Measurements from ENCODE around the gene FBXL13. TPM values are rescaled to one million over a fixed set of nuclear protein-coding genes. Genes with fewer than 3 reads are reported as not detected.

Gene FBXL13
- total RNA-seq, 1 experiment from 2014 or later = 0.35 TPM

DNA sequence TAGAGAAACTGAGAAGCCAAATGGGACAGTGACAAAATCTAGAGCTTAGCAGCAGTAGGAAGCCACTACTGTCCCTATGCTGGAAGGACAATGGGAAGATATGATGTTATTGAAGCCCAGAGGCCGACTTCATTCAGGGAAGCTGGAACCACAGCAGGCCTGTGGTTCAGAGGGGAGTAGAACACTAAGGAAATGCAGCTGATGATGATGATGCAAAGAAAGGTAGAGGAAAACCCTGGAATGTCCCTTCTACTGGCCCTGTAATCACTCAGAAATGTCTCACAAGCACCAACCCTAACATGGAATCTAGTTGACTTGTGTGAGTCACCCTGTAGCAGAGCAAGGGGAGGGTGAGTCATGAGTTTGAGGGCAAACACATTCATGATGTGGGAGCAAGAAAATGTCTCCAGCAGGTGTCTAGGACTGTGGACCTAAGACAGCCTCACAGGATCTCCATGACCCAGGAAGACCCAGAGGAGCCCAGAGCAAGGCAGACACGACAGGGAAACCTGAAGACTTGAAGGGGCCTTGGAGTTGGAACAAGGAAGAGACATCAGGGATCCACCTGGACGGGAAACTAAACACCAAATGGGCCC lies 198.8 kb downstream of the FBXL13 start:
- DNase-seq (ENCODE audit: unreplicated experiment) = peak; percentile 97
- Mint-ChIP-seq H3K27me3 (ENCODE audit: insufficient read depth, unreplicated experiment) (no peaks in the 10 kb centered on the region), H3K27ac (ENCODE audit: low read depth, unreplicated experiment) (peak overlapping the region; percentile 96), H3K4me1 (ENCODE audit: insufficient read depth, unreplicated experiment) (peaks cover 49% of the 10 kb centered on the region), H3K36me3 (ENCODE audit: insufficient read depth, unreplicated experiment) (no peaks in the 10 kb centered on the region), H3K9me3 (ENCODE audit: unreplicated experiment) (peaks cover 8% of the 10 kb centered on the region), H3K4me3 (ENCODE audit: unreplicated experiment) (no peak overlapping the region)
- ChIA-PET CTCF (interaction anchor here (0.6 to 1.0 kb wide), 3 partner anchors 9 to 1284 kb away, joined by 3 to 4 read pairs (median 3); no protein-coding TSS in a partner anchor), POLR2A (interaction anchor here (0.6 to 2.1 kb wide), 6 partner anchors 9 to 199 kb away, joined by 3 to 9 read pairs (median 3); partner anchors contain the start of genes ARMC10, FAM185A and FBXL13)
- no TSS peak for BruUV-seq (replicated peaks)
- TF ChIP-seq, protein P1, sequence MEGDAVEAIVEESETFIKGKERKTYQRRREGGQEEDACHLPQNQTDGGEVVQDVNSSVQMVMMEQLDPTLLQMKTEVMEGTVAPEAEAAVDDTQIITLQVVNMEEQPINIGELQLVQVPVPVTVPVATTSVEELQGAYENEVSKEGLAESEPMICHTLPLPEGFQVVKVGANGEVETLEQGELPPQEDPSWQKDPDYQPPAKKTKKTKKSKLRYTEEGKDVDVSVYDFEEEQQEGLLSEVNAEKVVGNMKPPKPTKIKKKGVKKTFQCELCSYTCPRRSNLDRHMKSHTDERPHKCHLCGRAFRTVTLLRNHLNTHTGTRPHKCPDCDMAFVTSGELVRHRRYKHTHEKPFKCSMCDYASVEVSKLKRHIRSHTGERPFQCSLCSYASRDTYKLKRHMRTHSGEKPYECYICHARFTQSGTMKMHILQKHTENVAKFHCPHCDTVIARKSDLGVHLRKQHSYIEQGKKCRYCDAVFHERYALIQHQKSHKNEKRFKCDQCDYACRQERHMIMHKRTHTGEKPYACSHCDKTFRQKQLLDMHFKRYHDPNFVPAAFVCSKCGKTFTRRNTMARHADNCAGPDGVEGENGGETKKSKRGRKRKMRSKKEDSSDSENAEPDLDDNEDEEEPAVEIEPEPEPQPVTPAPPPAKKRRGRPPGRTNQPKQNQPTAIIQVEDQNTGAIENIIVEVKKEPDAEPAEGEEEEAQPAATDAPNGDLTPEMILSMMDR (IDR thresholded peaks at IDR 0.05; ENCODE audit: unreplicated experiment) = no peak
- intact Hi-C loops (cut with micrococcal nuclease) = no loop called here

DNA sequence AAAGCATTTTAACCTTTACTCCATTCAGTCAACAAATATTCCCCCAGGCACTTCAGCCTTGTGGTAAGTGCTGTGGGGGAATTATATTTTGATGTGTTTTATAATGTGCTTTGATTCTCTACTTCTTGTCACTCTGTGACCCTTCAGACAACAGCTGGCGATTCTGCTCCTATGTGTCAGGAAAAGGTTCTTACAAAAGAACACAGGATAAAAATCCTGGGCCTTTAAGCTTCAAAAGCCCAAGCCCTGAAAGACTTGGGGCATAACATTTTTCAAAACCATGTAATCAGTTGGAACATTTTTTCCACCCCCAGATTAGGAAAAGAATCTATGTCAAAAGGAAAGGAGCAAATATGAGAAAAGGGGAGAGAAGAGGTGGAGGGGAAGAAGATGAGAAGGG lies 199.6 kb downstream of the FBXL13 start:
- peaks cover 8% of the 10 kb centered on the region for H3K9me3 Mint-ChIP-seq (ENCODE audit: unreplicated experiment)
- peaks cover 46% of the 10 kb centered on the region for H3K4me1 Mint-ChIP-seq (ENCODE audit: insufficient read depth, unreplicated experiment)
- TF ChIP-seq, protein P1 (IDR thresholded peaks at IDR 0.05; ENCODE audit: unreplicated experiment) = no peak
- H3K4me3 Mint-ChIP-seq (ENCODE audit: unreplicated experiment) = no peak overlapping the region
- H3K36me3 Mint-ChIP-seq (ENCODE audit: insufficient read depth, unreplicated experiment) = no peaks in the 10 kb centered on the region
- BruUV-seq (replicated peaks) = no TSS peak
- POLR2A ChIA-PET = interaction anchor here (0.6 to 2.1 kb wide), 8 partner anchors 8 to 200 kb away, joined by 3 to 9 read pairs (median 3); partner anchors contain the start of genes ARMC10, FAM185A and FBXL13
- intact Hi-C loops (cut with micrococcal nuclease) = loop anchor here (5.0 kb wide), 1 partner anchor 38 kb away; no protein-coding TSS in a partner anchor
- CTCF ChIA-PET = interaction anchor here (0.9 to 1.2 kb wide), 2 partner anchors 38 to 187 kb away, joined by 3 read pairs; no protein-coding TSS in a partner anchor
- no peaks in the 10 kb centered on the region for H3K27me3 Mint-ChIP-seq (ENCODE audit: insufficient read depth, unreplicated experiment)
- no peak for DNase-seq (ENCODE audit: unreplicated experiment)
- H3K27ac Mint-ChIP-seq (ENCODE audit: low read depth, unreplicated experiment) = peak overlapping the region; percentile 96

DNA sequence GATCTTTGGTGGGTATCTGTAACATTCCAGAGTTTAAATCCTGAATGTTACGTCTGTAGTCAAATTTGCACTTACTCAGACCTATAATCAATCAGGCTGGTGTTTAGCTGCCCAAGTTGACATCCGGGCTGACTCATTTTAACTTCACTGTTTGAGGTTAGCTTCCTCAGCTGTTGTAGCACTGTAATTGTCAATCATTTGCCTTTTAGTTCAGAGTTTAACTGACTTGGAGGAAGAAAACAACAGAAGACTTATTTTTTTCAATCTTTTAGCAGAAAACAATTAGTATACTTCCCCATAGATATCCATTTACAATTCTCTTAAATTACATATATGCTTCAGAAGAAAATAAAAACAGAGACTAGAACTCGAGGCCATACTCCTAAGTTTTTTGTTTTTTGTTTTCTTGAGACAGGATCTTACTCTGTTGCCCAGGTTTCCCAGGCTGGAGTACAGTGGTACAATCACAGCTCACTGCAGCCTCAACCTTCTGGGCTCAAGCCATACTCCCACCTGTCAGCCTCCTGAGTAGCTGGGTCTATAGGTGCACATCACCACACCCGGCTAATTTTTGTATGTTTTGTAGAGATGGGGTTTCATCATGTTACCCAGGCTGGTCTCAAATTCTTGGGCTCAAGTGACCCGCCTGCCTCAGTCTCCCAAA lies 200.3 kb downstream of the FBXL13 start:
- no peaks in the 10 kb centered on the region for H3K36me3 Mint-ChIP-seq (ENCODE audit: insufficient read depth, unreplicated experiment)
- no peaks in the 10 kb centered on the region for H3K27me3 Mint-ChIP-seq (ENCODE audit: insufficient read depth, unreplicated experiment)
- BruUV-seq (replicated peaks) = TSS peak; percentile 60
- ChIA-PET POLR2A (interaction anchor here (0.6 to 2.2 kb wide), 6 partner anchors 18 to 201 kb away, joined by 3 to 9 read pairs (median 5); partner anchors contain the start of genes ARMC10, FAM185A and FBXL13), CTCF (interaction anchor here (1.2 to 1.3 kb wide), 2 partner anchors 12 to 37 kb away, joined by 3 read pairs; no protein-coding TSS in a partner anchor)
- intact Hi-C loops (cut with micrococcal nuclease) = loop anchor here (5.0 kb wide), 1 partner anchor 37 kb away; no protein-coding TSS in a partner anchor
- H3K4me1 Mint-ChIP-seq (ENCODE audit: insufficient read depth, unreplicated experiment) = peaks cover 46% of the 10 kb centered on the region
- TF ChIP-seq, protein P1 (IDR thresholded peaks at IDR 0.05; ENCODE audit: unreplicated experiment) = no peak
- DNase-seq (ENCODE audit: unreplicated experiment) = peak; percentile 72
- H3K27ac Mint-ChIP-seq (ENCODE audit: low read depth, unreplicated experiment) = peak overlapping the region; percentile 96
- peaks cover 8% of the 10 kb centered on the region for H3K9me3 Mint-ChIP-seq (ENCODE audit: unreplicated experiment)
- no peak overlapping the region for H3K4me3 Mint-ChIP-seq (ENCODE audit: unreplicated experiment)

Measured in MCF 10A (cell line).